ENCODE results near the gene CXXC4.

DNA sequence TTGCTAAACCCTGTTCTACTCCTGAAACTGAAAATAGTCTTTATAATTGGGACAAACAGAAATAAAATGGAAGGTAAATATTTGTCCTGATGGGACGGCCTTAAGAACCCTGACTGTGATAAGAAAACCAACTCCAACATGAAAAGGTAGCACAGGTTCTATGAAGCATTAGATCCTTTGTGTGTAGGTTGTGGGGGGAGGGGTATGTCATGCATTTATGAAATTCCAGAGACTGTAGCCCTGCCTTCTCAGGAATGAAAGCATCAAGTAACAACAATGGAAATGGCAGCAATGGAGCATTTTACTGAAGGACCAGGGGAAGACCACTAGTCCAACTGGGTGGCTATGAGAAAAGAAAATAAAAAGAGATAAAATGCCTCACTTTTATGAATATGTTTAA is 23.9 kb downstream of the CXXC4 start:
- no peak for TF ChIP-seq CTCF (IDR thresholded peaks at IDR 0.05; ENCODE audit: low read depth, low read length, poor library complexity, severe bottlenecking)
- no peak for TF ChIP-seq EZH2phosphoT487 (IDR thresholded peaks at IDR 0.05; ENCODE audit: borderline replicate concordance, low read length)

All from DOHH2 (cell line).